OCI-LY7 (cell line): Measurements from ENCODE around the gene MIS18A.

Experiments
- CTCF ChIP-seq: fragments of 200-600 bp; sonication (generic); conservative IDR thresholded peaks from 2 replicates; pipeline ENCODE4 v1.5.1; 2014; ENCODE audit warnings: mild to moderate bottlenecking, antibody characterized with exemption, low read length, moderate library complexity, mixed read lengths
- EZH2phosphoT487 ChIP-seq: fragments of 200-600 bp; sonication (generic); IDR thresholded peaks from 2 replicates; pipeline ENCODE4 v1.6.1; 2018; ENCODE audit warnings: low read depth, borderline replicate concordance, mild to moderate bottlenecking, mixed run types, antibody characterized with exemption, low read length, moderate library complexity, mixed read lengths

GRCh38 chr21:32256873-32257620, 21.8 kb downstream of the MIS18A start:
- TF ChIP-seq CTCF (no peak), EZH2phosphoT487 (no peak)
